Stomach (tissue), 19 donors: ENCODE measurements around the gene CISD2. TPM values are rescaled to one million over a fixed set of nuclear protein-coding genes. Genes with fewer than 3 reads are reported as not detected.
"Not testable (repeated sequence)": the region's sequence is repeated elsewhere in the genome, so short reads cannot be mapped to it uniquely, and the experiment has no call there.

Experiments
- DNase-seq, 2 donors: peaks; one replicate each; pipeline versions ENCODE4 v3.0.0 to v3.0.0-alpha.2; 2013 to 2019
- H3K27ac ChIP-seq, 5 donors: fragments of 200-600 bp in 4 of 5; sonication (generic) in 4 of 5; one replicate each; pipeline ENCODE4 v1.5.1; 2013 to 2019; ENCODE audit warnings: mild to moderate bottlenecking in 1 of 5, moderate library complexity in 1 of 5
- H3K27me3 ChIP-seq, 3 donors: fragments of 200-600 bp; sonication (generic); one replicate each; pipeline ENCODE4 v1.5.1; 2017 to 2019; ENCODE audit warnings: mixed run types in 1 of 3
- H3K36me3 ChIP-seq, 4 donors: fragments of 200-600 bp; sonication (generic); 1 replicate in 3 of 4; 2 replicates in 1 of 4; pipeline ENCODE4 v1.5.1; 2016 to 2019
- H3K4me1 ChIP-seq, 4 donors: fragments of 200-600 bp; sonication (generic); one replicate each; pipeline ENCODE4 v1.5.1; 2016 to 2019
- H3K4me3 ChIP-seq, 4 donors: fragments of 200-600 bp; sonication (generic) in 3 of 4; one replicate each; pipeline ENCODE4 v1.5.1; 2016 to 2019; ENCODE audit warnings: mild to moderate bottlenecking in 1 of 4
- H3K9me3 ChIP-seq, 4 donors: fragments of 200-600 bp; sonication (generic); one replicate each; pipeline ENCODE4 v1.5.1; 2016 to 2019
- EP300 ChIP-seq: sonication (generic); formaldehyde crosslinking; IDR thresholded peaks from one replicate; pipeline ENCODE4 v1.6.1; 2017; ENCODE audit warnings: antibody characterized with exemption
- POLR2A ChIP-seq, 4 donors: fragments of 450-650 bp; IDR thresholded peaks; one replicate each; pipeline ENCODE4 v1.6.1; 2016; ENCODE audit warnings: antibody characterized with exemption in 4 of 4, control low read depth in 2 of 4, mild to moderate bottlenecking in 1 of 4, moderate library complexity in 1 of 4
- POLR2AphosphoS5 ChIP-seq, 3 donors: sonication (generic); formaldehyde crosslinking; IDR thresholded peaks; one replicate each; pipeline ENCODE4 v1.6.1; 2016; ENCODE audit warnings: antibody characterized with exemption in 3 of 3
- WGBS, 5 donors: extraction: QIAGEN DNeasy Blood & Tissue Kit in 3 of 5; methylation state at CpG; one replicate each; pipeline versions ENCODE4 v1.1.5 to v1.1.7; 2013 to 2018; 5-methylcytosine and 5-hydroxymethylcytosine counted together
- intact Hi-C: fragments of 100-400 bp; cut with DNase I; formaldehyde crosslinking; loops from one replicate; pipeline ENCODE4 v1.15.1; 2023; ENCODE audit warnings: low total_unique reads
- long read RNA-seq, 10 donors: transcript quantifications; one replicate each; lab custom pipeline, GENCODE V29; 2026
- polyA plus RNA-seq, 3 donors: library from polyadenylated mRNA; stranded (reverse); fragments of 200-250 nt; gene quantifications; one replicate each; pipeline ENCODE4 v1.2.3, GENCODE V29; 2013
- total RNA-seq, 5 donors: library from RNA; depleted of rRNA; stranded (reverse); fragments of >200 nt; gene quantifications; one replicate each; pipeline versions ENCODE4 v1.1.0 to v1.2.3, GENCODE V29; 2014 to 2016
- TF ChIP-seq, protein P1 (sequence below), 7 experiments: fragments of 450-650 bp in 4 of 7; fragments of 200-600 bp in 3 of 7; sonication (generic) in 3 of 7; IDR thresholded peaks; one replicate each; pipeline ENCODE4 v1.5.1; 2016 to 2019; ENCODE audit warnings: antibody characterized with exemption in 7 of 7, control low read depth in 2 of 7, mild to moderate bottlenecking in 1 of 7
- donor health status: healthy with polysubstance abuse.
- donor health status: Bipolar disorder and iron deficiency.
- donor health status: healthy.

The CISD2 gene, protein sequence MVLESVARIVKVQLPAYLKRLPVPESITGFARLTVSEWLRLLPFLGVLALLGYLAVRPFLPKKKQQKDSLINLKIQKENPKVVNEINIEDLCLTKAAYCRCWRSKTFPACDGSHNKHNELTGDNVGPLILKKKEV
- total RNA-seq (10 to 100 TPM in 2 of 5 donors, 1 to 10 TPM in 2, not detected in 1; 1.3 to 21.3 (median 9.1) TPM), polyA plus RNA-seq (10 to 100 TPM; 14.1 to 25.5 (median 23.2) TPM)
- long read RNA-seq, donor 1, full-length matches to known transcripts = 7 of 7 reads
- long read RNA-seq, donor 1, partial matches to known transcripts = 0 of 7 reads
- long read RNA-seq, donor 1, other reads (novel, unspliced or antisense) = 0 of 7 reads
- long read RNA-seq, donor 2, full-length matches to known transcripts = 15 of 15 reads
- long read RNA-seq, donor 2, partial matches to known transcripts = 0 of 15 reads
- long read RNA-seq, donor 2, other reads (novel, unspliced or antisense) = 0 of 15 reads
- long read RNA-seq, donor 3, full-length matches to known transcripts = 12 of 12 reads
- long read RNA-seq, donor 3, partial matches to known transcripts = 0 of 12 reads
- long read RNA-seq, donor 3, other reads (novel, unspliced or antisense) = 0 of 12 reads
- long read RNA-seq, donor 4, full-length matches to known transcripts = 1 of 1 reads
- long read RNA-seq, donor 4, partial matches to known transcripts = 0 of 1 reads
- long read RNA-seq, donor 4, other reads (novel, unspliced or antisense) = 0 of 1 reads
- long read RNA-seq, donor 5, full-length matches to known transcripts = 34 of 34 reads
- long read RNA-seq, donor 5, partial matches to known transcripts = 0 of 34 reads
- long read RNA-seq, donor 5, other reads (novel, unspliced or antisense) = 0 of 34 reads
- long read RNA-seq, donor 6, full-length matches to known transcripts = 34 of 34 reads
- long read RNA-seq, donor 6, partial matches to known transcripts = 0 of 34 reads
- long read RNA-seq, donor 6, other reads (novel, unspliced or antisense) = 0 of 34 reads
- long read RNA-seq, donor 7, full-length matches to known transcripts = 22 of 37 reads
- long read RNA-seq, donor 7, partial matches to known transcripts = 15 of 37 reads
- long read RNA-seq, donor 7, other reads (novel, unspliced or antisense) = 0 of 37 reads
- long read RNA-seq, donor 8, full-length matches to known transcripts = 19 of 19 reads
- long read RNA-seq, donor 8, partial matches to known transcripts = 0 of 19 reads
- long read RNA-seq, donor 8, other reads (novel, unspliced or antisense) = 0 of 19 reads
- long read RNA-seq, donor 9, full-length matches to known transcripts = 25 of 30 reads
- long read RNA-seq, donor 9, partial matches to known transcripts = 5 of 30 reads
- long read RNA-seq, donor 9, other reads (novel, unspliced or antisense) = 0 of 30 reads
- long read RNA-seq, donor 10, full-length matches to known transcripts = 13 of 13 reads
- long read RNA-seq, donor 10, partial matches to known transcripts = 0 of 13 reads
- long read RNA-seq, donor 10, other reads (novel, unspliced or antisense) = 0 of 13 reads

DNA sequence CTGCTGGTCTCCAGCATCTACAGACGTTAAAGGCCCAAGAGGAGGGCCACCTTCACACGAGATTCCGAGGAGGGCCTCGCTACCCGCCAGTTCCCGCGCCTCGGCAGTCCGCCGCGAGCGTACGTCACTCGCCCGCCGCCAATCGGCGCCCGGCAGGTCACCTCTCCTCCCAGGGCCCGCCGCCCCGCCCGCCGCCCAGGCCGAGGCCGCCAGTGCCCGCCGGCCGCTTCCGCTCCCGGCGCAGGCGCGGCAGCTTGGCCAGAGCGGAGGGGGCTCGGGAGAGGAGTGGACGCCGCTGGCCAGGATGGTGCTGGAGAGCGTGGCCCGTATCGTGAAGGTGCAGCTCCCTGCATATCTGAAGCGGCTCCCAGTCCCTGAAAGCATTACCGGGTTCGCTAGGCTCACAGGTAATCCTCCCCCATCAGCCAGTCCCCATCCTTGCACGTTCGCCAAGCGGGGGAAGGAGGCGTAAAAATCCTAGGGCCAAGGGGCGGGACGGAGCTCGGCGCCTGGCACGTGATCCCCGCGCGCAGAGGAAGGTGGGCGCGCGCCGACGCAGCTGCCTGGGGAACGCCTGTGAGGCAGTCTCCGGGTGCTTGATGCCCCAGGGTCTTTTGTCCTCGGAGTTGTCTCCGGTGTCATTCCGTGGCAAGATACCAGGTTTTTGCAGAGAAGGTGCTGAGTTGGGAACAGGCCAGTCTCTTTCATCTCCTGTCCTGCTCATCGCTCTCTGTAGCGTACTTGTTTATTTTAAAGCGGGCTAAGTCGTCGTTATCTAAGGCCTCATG lies at the start of gene CISD2:
TSS of gene CISD2 (plus strand) at position 212 of the 788 bp plus-strand sequence. CDS start at position 305, 93 bp downstream.
- intact Hi-C loops = no loop called here
- H3K27me3 ChIP-seq = no peaks in the 10 kb centered on the region
- DNase-seq = peak; percentile 93 to 98

DNA sequence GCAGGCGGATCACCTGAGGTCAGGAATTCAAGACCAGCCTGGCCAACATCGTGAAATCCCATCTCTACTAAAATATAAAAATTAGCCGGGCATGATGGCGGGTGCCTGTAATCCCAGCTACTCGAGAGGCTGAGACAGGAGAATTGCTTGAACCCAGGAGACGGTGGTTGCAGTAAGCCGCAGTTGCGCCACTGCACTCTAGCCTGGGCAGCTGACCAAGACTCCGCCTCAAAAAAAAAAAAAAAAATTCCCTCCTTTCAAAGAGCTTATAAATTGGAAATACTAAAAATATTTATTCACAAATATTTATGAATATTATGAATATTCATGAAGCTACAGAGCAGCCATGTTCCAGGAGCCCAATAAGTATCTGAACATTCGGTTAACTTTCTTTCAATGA lies 49.7 kb upstream of the CISD2 start:
- WGBS, 5 donors = 85 to 94% (median 94%) methylated on average over 10 of the region's 10 CpGs
- H3K27me3 ChIP-seq, intact Hi-C loops, H3K9me3 ChIP-seq, DNase-seq, H3K4me3 ChIP-seq, H3K36me3 ChIP-seq: not testable (repeated sequence)
- peaks cover 79 to 100% (median 93%) of the 10 kb centered on the region in 4 donors for H3K4me1 ChIP-seq
- peak overlapping the region in 3 of 5 donors; percentile 25 to 47 (median 26) for H3K27ac ChIP-seq

More for the DNA sequence above, at the start of gene CISD2:
- Histone ChIP-seq H3K27ac (peak within 1 kb of the TSS; percentile 92 to 98 (median 98)), H3K4me1 (peaks cover 18 to 28% (median 19%) of the 10 kb centered on the region in 4 donors), H3K9me3 (no peaks in the 10 kb centered on the region), H3K4me3 (peak within 1 kb of the TSS; percentile 55 to 75 (median 70)), H3K36me3 (peaks cover 0 to 4% (median 0%) of the 10 kb centered on the region in 4 donors)
- 0 to 1% (median 0%) methylated on average over 30 to 71 of the region's 71 CpGs for WGBS, 5 donors
- TF ChIP-seq EP300 (no peak), POLR2A (IDR thresholded peaks at IDR 0.05) (peak in 2 of 4 donors; percentile 3 to 77), POLR2AphosphoS5 (IDR thresholded peaks at IDR 0.05) (peak; percentile 87 to 90 (median 88))
- TF ChIP-seq, protein P1, sequence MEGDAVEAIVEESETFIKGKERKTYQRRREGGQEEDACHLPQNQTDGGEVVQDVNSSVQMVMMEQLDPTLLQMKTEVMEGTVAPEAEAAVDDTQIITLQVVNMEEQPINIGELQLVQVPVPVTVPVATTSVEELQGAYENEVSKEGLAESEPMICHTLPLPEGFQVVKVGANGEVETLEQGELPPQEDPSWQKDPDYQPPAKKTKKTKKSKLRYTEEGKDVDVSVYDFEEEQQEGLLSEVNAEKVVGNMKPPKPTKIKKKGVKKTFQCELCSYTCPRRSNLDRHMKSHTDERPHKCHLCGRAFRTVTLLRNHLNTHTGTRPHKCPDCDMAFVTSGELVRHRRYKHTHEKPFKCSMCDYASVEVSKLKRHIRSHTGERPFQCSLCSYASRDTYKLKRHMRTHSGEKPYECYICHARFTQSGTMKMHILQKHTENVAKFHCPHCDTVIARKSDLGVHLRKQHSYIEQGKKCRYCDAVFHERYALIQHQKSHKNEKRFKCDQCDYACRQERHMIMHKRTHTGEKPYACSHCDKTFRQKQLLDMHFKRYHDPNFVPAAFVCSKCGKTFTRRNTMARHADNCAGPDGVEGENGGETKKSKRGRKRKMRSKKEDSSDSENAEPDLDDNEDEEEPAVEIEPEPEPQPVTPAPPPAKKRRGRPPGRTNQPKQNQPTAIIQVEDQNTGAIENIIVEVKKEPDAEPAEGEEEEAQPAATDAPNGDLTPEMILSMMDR (IDR thresholded peaks at IDR 0.05) = no peak

DNA sequence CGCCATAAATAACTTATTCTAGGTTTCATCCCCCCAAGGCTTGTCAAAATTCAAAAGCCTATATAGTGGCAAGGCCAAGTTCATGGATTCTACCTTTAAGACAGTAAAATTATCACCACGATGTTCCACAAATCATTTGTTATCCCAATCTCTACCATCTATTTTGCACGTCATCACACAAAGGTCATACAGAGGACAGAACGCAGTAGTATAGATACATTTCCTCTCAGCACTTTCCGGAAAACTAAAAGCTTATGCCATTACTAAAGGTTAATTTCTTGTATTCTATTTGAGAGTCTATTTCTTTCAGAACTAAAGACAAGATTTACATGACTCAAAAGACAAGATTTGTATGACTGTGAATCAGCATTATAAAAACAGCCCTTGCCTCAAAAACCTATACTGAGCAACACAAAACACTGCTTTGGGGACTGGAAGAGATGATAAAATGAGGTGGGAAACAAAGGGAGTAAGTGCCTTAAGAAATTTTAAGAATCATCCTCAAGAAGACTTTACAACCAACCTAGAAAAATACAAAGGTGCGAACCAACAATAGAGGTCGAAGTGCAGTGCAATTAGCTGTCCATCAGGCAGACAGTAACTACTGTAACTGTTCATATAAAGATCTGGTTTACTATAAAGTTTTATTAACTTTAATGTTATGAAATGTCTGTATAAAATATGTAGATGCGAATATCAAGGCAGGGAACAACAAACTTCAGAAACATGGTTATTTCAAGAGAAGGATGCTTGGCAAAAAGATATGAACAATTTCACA lies 49.0 kb upstream of the CISD2 start:
- DNase-seq = peak in 1 of 2 donors; percentile 53
- Histone ChIP-seq H3K27ac (peak overlapping the region in 3 of 5 donors; percentile 25 to 47 (median 26)), H3K4me3 (peak overlapping the region in 1 of 4 donors; percentile 20), H3K4me1 (peaks cover 83 to 100% (median 93%) of the 10 kb centered on the region in 4 donors), H3K9me3 (no peaks in the 10 kb centered on the region), H3K36me3 (peaks cover 0 to 7% (median 3%) of the 10 kb centered on the region in 4 donors), H3K27me3 (no peaks in the 10 kb centered on the region)
- intact Hi-C loops = no loop called here
- TF ChIP-seq, protein P1 (IDR thresholded peaks at IDR 0.05) = no peak
- TF ChIP-seq POLR2A (IDR thresholded peaks at IDR 0.05) = no peak
- no peak for TF ChIP-seq POLR2AphosphoS5 (IDR thresholded peaks at IDR 0.05)
- TF ChIP-seq EP300 = no peak
- 61 to 68% (median 64%) methylated on average over 8 of the region's 8 CpGs for WGBS, 5 donors
